Stimulated activated CD8-positive, alpha-beta memory T cell treated with anti-CD3 and anti-CD28 coated beads, Interleukin-12 subunit alpha, Interleukin-12 subunit beta, amount 100 ng/mL, for 1 hour (primary cell): ENCODE measurements around the gene GNAI1.

Experiments
- DNase-seq: peaks from one replicate; pipeline ENCODE4 v3.0.0-alpha.2; 2020; ENCODE audit warnings: low read depth

Gene GNAI1

GRCh38 chr7:80253237-80253636, 118.6 kb downstream of the GNAI1 start:
- DNase-seq: no peak

- DNase-seq: no peak
Observed at GRCh38 chr7:80253653-80254052, 119.0 kb downstream of the GNAI1 start.

DNA sequence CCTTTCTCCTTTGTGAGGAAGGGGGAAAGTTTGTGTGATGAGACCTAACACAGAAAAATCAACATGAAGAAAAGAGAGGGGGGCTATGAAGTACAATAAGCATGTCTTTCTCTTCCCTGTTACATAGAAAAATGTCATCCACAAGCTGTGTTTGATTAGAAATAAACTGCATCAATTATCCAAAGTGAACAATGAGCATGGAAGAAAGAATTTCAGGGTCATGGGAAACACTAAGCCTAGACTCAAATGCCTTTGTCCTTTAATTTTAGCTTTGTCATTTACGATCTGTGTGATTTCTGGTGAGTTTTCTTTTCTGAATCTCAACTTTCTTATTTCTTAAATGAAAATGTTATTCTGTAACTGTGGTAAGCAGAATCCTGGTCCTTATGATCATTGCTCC, 121.0 kb downstream of the GNAI1 start:
- no peak for DNase-seq

DNA sequence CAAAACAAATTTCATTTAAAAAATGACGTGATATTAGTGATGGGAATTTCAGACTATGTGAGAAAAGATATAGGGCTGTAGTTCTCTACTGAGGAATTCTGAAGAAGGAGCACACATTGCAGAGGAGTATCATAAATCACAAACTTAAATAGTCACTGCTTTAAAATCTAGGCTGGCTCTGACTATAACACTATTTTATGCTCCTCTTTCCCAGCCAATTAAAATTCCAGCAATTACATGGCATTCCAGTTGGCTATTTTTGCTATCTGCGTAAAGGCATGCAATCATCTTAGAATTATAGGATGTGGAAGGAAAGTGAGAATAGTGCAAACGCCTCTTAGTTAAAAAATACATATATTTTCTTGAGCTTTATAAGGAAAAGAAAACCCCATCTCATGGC, 123.1 kb downstream of the GNAI1 start:
- no peak for DNase-seq

DNA sequence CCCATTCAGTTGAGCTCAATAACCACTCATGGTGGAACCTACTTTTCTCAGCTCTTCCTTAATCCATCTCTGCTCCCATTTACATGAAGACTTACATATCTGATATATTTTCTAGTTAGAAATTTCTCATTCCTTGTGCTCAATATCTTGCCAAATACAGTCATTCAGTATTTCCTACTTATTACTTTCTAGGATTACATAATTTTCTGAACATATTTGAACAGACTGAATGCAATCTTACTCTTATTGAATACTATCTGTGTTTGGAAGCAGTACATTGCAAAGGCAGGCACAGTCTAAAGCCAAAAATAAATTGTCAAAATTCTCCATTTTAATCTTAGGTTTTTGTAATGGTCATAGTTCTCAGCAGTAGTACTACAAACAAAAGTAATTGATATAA, 126.0 kb downstream of the GNAI1 start:
- no peak for DNase-seq

GRCh38 chr7:80263333-80263732, 128.7 kb downstream of the GNAI1 start:
- no peak for DNase-seq

DNA sequence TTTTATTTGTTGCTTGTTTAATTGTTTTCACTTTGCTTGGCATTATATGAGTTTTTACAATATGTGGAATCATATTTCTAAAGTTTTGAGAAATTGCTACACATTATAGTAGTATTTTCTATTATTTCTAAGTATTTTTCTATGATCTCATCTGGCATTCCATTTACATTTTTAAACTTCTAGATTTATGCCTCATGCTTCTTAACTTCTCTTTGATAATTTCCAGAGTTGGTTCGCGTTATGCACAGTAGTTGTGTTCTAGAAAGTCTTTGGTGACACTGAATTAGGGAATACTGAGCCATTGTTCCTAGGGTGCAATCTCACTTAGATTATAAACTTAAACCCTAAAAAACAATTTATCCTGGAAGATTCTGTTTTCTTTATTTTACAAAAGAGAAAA, 129.2 kb downstream of the GNAI1 start:
- no peak for DNase-seq

GRCh38 chr7:80264769-80265495, 130.3 kb downstream of the GNAI1 start:
- no peak for DNase-seq

GRCh38 chr7:80272560-80273239, 138.1 kb downstream of the GNAI1 start:
- no peak for DNase-seq

GRCh38 chr7:80273327-80273726, 138.7 kb downstream of the GNAI1 start:
- DNase-seq: no peak

DNA sequence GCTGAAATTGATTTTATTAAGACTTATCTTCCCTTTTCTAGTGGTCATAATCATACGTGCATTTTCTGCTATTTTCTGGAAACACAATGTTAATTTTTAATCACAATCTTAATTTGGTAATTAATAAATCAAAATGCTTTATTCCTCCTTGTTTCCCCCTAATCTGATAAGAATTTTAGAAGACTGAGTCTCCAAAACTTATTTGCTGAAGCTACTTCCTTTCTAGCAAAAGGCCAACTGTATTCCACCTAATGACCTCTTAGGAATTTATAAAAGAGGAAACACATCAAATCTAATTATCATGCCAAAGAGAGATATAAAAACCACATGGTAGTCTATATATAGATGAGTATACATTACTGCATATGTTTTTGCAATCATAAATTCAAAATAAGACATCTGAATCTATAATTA, 140.6 kb downstream of the GNAI1 start:
- no peak for DNase-seq
